Esophagus (tissue), 2 donors: ENCODE measurements around the gene PTP4A2. TPM values are rescaled to one million over a fixed set of nuclear protein-coding genes. Genes with fewer than 3 reads are reported as not detected.

Experiments
- H3K27ac ChIP-seq, 2 donors: one replicate each; pipeline ENCODE4 v1.5.1; 2013; ENCODE audit warnings: low read depth in 2 of 2, mild to moderate bottlenecking in 2 of 2, inconsistent platforms in 1 of 2, low read length in 1 of 2, moderate library complexity in 1 of 2
- H3K27me3 ChIP-seq, 2 donors: one replicate each; pipeline ENCODE4 v1.6.1; 2013; ENCODE audit warnings: low read length in 2 of 2, control low read depth in 1 of 2, mild to moderate bottlenecking in 1 of 2; ENCODE audit not compliant: insufficient read depth in 2 of 2, control insufficient read depth in 1 of 2
- H3K36me3 ChIP-seq, 2 donors: one replicate each; pipeline ENCODE4 v1.6.1; 2013; ENCODE audit warnings: low read length in 1 of 2; ENCODE audit not compliant: control insufficient read depth in 2 of 2, insufficient read depth in 2 of 2
- H3K4me1 ChIP-seq, 2 donors: one replicate each; pipeline ENCODE4 v1.6.1; 2013; ENCODE audit warnings: low read length in 1 of 2; ENCODE audit not compliant: control insufficient read depth in 2 of 2, insufficient read depth in 2 of 2
- H3K4me3 ChIP-seq, 2 donors: one replicate each; pipeline ENCODE4 v1.5.1; 2013; ENCODE audit warnings: low read length in 2 of 2, mild to moderate bottlenecking in 2 of 2, low read depth in 1 of 2, moderate library complexity in 1 of 2
- H3K9me3 ChIP-seq, 2 donors: one replicate each; pipeline ENCODE4 v1.6.1; 2013; ENCODE audit warnings: mild to moderate bottlenecking in 2 of 2, low read depth in 1 of 2, low read length in 1 of 2, moderate library complexity in 1 of 2; ENCODE audit not compliant: control insufficient read depth in 2 of 2, insufficient read depth in 1 of 2
- WGBS, 2 donors: extraction: QIAGEN DNeasy Blood & Tissue Kit; methylation state at CpG; one replicate each; pipeline ENCODE4 v1.1.7; 2013; 5-methylcytosine and 5-hydroxymethylcytosine counted together
- polyA plus RNA-seq, 2 donors: library from polyadenylated mRNA; stranded (reverse); fragments of 200-250 nt; gene quantifications; one replicate each; pipeline ENCODE4 v1.2.3, GENCODE V29; 2013
- donor health status: healthy with polysubstance abuse.
- donor health status: Bipolar disorder and iron deficiency.

The PTP4A2 gene
- polyA plus RNA-seq, 2 donors: 40.6 to 45.5 TPM

- 72 to 87% methylated on average over 2 of the region's 2 CpGs for WGBS, 2 donors
- H3K4me3 ChIP-seq: no peak overlapping the region
- peaks cover 3 to 9% of the 10 kb centered on the region in 2 donors for H3K36me3 ChIP-seq
- no peaks in the 10 kb centered on the region for H3K9me3 ChIP-seq
- no peak overlapping the region for H3K27ac ChIP-seq
- no peaks in the 10 kb centered on the region for H3K27me3 ChIP-seq
- no peaks in the 10 kb centered on the region for H3K4me1 ChIP-seq
Observed at GRCh38 chr1:31911994-31912780, 26.0 kb downstream of the PTP4A2 start.

DNA sequence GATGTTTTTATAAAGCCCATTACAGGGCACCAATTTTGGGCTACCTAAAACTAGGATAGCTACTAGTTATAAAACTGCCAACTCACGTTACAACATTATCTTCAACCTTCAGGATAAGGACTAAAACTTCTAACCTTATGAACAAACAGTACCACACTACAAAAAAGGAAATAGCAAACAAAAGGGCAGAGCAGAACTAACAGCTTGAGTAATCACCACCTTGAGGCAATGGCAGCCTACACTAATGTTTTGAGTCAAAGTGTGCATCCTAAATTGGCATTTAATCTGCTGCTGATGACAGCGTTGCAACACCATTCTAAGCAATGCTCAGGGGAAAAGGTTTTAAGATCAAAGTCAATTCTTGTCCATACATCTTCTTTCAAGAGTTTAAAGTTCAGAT is 27.2 kb downstream of the PTP4A2 start:
- WGBS, 2 donors: 31 to 42% methylated on average over 2 of the region's 2 CpGs
- Histone ChIP-seq H3K9me3 (no peaks in the 10 kb centered on the region), H3K36me3 (peaks cover 7 to 14% of the 10 kb centered on the region in 2 donors), H3K4me3 (no peak overlapping the region), H3K4me1 (no peaks in the 10 kb centered on the region), H3K27me3 (no peaks in the 10 kb centered on the region), H3K27ac (no peak overlapping the region)

DNA sequence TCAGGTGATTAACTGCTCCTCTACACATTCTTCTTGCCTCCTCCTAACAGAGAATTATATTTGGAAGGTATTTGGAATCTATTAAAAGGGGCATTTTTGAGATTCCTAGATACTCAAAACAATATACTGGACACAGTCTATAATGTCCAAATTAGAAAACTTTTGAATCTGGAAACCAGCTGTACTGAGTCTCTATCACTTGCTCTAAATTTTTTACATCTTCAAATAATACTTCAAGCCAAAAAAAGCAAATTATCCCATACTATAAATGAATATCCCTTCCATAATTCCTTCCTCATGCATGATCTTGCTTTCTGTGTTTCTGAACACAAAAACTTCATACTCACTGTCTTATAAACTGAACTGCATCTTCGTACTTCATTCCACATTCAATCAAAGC is 28.5 kb downstream of the PTP4A2 start:
- H3K4me1 ChIP-seq: no peaks in the 10 kb centered on the region
- H3K36me3 ChIP-seq: peaks cover 7 to 15% of the 10 kb centered on the region in 2 donors
- no peak overlapping the region for H3K27ac ChIP-seq
- WGBS, 2 donors: 87 to 89% methylated on average over 1 of the region's 1 CpG
- H3K27me3 ChIP-seq: no peaks in the 10 kb centered on the region
- H3K4me3 ChIP-seq: no peak overlapping the region
- H3K9me3 ChIP-seq: no peaks in the 10 kb centered on the region

GRCh38 chr1:31906557-31906956 is 31.6 kb downstream of the PTP4A2 start:
- WGBS, 2 donors: 96 to 97% methylated on average over 2 of the region's 2 CpGs
- H3K4me3 ChIP-seq: no peak overlapping the region
- H3K36me3 ChIP-seq: peaks cover 7 to 11% of the 10 kb centered on the region in 2 donors
- H3K27me3 ChIP-seq: no peaks in the 10 kb centered on the region
- no peaks in the 10 kb centered on the region for H3K9me3 ChIP-seq
- H3K4me1 ChIP-seq: no peaks in the 10 kb centered on the region
- H3K27ac ChIP-seq: no peak overlapping the region

DNA sequence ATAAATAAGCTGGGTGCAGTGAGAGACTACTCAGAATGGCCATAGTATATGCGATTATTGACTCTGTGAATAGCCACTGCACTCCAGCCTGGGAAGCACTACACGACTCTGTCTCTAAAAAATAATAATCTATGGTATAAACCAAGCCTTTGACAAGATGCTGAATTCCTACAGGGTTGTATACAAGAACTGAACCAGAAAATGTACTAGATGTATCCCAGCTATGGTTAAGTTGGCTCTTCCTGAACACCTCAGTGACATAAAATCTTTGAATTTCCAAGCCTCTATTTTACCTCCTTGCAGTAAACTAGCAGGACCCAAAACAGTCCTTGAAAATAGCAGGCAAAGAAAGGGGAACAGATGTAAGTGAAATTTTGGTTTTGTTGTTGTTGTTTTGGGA is 32.5 kb downstream of the PTP4A2 start:
- WGBS, 2 donors: 87 to 91% methylated on average over 2 of the region's 2 CpGs
- no peak overlapping the region for H3K4me3 ChIP-seq
- no peaks in the 10 kb centered on the region for H3K4me1 ChIP-seq
- no peaks in the 10 kb centered on the region for H3K9me3 ChIP-seq
- H3K27ac ChIP-seq: no peak overlapping the region
- H3K27me3 ChIP-seq: no peaks in the 10 kb centered on the region
- H3K36me3 ChIP-seq: peaks cover 7 to 11% of the 10 kb centered on the region in 2 donors

- Histone ChIP-seq H3K27ac (no peak overlapping the region), H3K4me3 (no peak overlapping the region), H3K9me3 (no peaks in the 10 kb centered on the region), H3K4me1 (no peaks in the 10 kb centered on the region), H3K36me3 (peaks cover 7 to 10% of the 10 kb centered on the region in 2 donors), H3K27me3 (no peaks in the 10 kb centered on the region)
- WGBS, 2 donors: 93 to 96% methylated on average over 6 of the region's 6 CpGs
Observed at GRCh38 chr1:31905093-31905509, 33.1 kb downstream of the PTP4A2 start.

GRCh38 chr1:31904339-31905092 is 33.7 kb downstream of the PTP4A2 start:
- 83 to 89% methylated on average over 9 of the region's 9 CpGs for WGBS, 2 donors
- Histone ChIP-seq H3K27me3 (no peaks in the 10 kb centered on the region), H3K4me1 (no peaks in the 10 kb centered on the region), H3K4me3 (no peak overlapping the region), H3K27ac (no peak overlapping the region), H3K36me3 (peaks cover 7 to 10% of the 10 kb centered on the region in 2 donors), H3K9me3 (no peaks in the 10 kb centered on the region)

GRCh38 chr1:31902510-31902860 is 35.7 kb downstream of the PTP4A2 start:
- no peak overlapping the region for H3K4me3 ChIP-seq
- peaks cover 6 to 7% of the 10 kb centered on the region in 2 donors for H3K36me3 ChIP-seq
- H3K4me1 ChIP-seq: no peaks in the 10 kb centered on the region
- H3K27me3 ChIP-seq: no peaks in the 10 kb centered on the region
- no peak overlapping the region for H3K27ac ChIP-seq
- WGBS, 2 donors: 93 to 96% methylated on average over 5 of the region's 5 CpGs
- H3K9me3 ChIP-seq: no peaks in the 10 kb centered on the region

- Histone ChIP-seq H3K4me3 (no peak overlapping the region), H3K4me1 (no peaks in the 10 kb centered on the region), H3K9me3 (no peaks in the 10 kb centered on the region), H3K27me3 (no peaks in the 10 kb centered on the region), H3K36me3 (peaks cover 1 to 4% of the 10 kb centered on the region in 2 donors), H3K27ac (no peak overlapping the region)
- 92 to 95% methylated on average over 6 of the region's 6 CpGs for WGBS, 2 donors
Observed at GRCh38 chr1:31901838-31902509, 36.2 kb downstream of the PTP4A2 start.
